Activated T-cell treated with anti-CD3 and anti-CD28 coated beads for 1 hour (primary cell): Measurements from ENCODE around the gene RGS19.

Source experiments
- DNase-seq: peaks from one replicate; pipeline ENCODE4 v3.0.0-alpha.2; 2020; ENCODE audit warnings: low read depth

RGS19 gene

DNA sequence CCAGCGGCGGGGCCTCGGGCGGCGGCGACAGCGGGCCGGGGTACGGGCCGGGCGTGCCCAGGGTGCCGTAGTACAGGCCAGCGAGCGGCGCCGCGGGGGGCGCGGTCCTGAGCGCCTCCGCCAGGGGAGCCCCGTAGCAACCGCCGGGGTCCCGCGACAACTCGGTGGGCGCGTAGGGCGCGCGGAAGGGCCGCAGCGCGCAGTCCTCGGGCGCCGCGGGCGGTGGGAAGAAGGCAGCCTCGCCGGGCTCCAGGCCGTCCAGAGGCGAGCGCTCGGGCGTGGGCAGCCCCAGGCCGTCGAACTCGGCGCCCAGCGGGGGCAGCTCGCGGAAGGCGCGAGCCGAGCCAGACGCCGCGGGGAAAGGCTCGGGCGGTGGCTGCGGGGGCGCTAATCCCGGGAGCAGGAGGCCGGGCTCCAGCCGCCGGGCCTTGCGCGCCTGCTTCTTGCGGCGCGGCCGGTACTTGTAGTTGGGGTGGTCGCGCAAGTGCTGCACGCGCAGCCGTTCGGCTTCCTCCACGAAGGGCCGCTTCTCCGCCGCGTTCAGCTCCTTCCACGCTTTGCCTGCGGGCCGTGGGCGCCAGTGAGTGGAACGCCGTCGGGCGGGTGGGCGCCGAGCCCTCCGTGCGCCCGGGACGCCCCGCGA lies 30.8 kb downstream of the RGS19 start:
- DNase-seq, result no peak

DNA sequence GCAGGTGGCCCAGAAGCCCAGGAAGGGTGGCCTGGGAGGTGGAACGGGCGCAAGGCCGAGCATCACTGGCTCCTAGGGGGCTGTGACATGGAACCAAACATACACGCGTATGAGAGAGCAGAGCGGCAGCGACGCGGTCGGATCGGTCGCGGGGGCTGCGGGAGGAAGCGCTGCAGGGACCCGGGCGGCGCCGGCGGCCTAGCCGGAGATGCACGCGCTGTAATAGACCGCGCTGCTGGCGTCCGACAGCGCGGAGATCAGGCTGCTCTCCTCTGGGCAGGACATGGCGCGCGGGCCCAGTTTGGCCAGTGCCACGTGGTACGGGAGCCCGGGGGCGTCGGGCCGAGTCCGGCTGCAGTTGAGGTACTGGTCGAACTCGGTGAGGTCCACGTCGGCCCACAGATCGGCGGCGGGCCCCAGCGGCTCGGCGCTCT lies 31.3 kb downstream of the RGS19 start:
- DNase-seq, result no peak

DNA sequence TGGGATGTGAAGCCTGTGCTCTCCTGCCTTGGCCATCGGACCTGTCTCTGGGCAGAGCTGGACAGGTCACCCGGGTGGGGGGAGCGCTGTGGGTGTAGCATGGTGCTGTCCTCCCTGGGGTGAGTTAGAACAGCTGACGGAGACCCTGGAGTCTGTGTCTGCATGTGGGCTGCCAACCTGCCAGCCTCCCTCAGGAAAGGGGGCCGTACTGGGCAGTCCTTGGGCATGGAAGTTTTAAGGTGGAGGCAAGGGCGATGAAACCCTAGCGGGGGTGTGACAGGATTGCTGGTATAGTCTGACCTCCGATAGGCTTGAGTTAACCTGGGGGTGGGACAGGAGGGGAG lies 32.3 kb downstream of the RGS19 start:
- no peak for DNase-seq

DNA sequence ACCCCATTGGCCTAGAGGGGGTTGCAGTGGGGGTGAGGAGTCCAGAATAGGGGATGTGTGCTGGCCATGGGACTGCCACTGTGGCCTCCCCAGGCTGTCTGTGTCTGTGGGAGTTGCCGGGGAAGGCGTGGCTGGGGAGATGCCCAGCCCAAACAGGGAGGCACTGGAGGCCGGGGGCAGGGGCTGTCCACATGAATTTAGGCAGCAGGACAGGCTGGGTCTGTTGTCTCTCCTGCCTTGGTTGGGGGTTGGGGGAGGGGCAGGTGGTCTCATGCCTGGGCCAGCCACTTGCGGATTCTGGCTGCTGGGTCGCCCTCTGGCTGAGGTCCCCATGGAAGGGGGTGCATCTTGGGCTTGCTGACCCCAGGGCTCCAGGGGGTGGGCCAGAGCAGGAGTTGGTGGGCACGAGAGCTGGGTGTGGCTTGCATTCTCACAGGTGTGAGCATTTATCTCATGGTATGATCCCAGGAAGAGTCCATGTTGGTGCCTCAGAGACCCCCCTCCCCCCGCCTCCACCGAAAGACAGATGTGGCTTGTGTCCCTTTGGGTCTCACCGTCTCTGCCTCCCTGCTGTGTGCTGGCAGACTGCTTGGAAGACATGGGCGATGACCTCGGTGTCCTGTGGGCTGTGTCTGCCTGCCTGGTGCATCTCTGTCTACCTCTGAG lies 33.8 kb downstream of the RGS19 start:
- DNase-seq, result no peak

DNA sequence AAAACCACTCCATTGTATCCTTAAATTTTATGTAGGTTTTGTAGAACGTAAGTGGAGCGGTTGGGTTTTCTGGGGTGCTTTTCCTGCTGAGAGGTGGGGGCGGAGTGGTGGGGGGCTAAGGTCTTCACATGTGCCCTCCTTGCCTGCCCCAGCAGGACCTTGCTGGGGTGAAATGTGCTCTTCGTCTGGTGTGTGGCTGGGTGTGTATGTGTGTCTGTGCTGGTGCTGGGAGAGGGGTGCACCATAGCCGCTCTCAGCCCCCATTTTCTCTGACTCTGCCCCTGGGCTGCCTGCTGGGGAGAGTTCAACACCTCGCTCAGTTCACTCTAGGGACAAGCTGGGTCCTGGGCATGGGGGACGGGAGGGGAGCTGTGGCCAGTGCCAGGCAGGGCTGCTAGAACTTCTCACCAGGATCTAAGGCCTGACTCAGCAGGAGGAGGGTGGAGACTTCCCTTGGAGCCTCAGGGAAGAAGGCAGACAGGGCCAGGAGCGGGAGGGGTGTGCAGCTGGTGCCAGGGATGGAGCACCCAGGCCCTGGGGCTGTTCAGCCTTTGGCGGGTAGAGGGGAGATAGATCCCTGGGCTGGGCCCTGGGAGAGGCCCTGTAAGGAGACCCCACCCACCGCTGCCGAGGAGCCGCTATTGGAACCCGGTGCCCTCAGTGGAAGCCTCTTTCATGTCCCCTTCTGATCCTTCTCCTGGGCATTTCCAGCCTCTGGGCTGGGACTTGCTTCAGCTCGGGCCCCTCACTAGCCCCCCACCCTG lies 34.7 kb downstream of the RGS19 start:
- DNase-seq, result no peak

DNA sequence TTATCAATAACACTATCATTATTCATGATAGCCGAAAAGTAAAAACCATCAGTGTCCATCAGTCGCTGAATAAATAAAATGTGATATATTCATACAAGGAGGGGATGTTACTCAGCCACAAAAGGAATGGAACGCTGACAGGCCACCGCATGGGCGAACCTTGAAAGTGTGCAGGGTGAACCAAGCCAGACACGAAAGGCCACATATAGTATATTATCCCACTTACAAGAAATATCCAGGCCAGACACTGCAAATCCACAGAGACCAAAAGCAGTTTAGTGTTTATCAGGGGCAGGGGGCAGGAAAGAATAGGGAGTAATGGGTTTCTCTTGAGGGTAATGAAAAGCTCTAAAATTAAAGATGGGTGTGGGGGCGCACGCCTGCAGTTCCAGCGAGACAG lies 35.5 kb downstream of the RGS19 start:
- no peak for DNase-seq

DNA sequence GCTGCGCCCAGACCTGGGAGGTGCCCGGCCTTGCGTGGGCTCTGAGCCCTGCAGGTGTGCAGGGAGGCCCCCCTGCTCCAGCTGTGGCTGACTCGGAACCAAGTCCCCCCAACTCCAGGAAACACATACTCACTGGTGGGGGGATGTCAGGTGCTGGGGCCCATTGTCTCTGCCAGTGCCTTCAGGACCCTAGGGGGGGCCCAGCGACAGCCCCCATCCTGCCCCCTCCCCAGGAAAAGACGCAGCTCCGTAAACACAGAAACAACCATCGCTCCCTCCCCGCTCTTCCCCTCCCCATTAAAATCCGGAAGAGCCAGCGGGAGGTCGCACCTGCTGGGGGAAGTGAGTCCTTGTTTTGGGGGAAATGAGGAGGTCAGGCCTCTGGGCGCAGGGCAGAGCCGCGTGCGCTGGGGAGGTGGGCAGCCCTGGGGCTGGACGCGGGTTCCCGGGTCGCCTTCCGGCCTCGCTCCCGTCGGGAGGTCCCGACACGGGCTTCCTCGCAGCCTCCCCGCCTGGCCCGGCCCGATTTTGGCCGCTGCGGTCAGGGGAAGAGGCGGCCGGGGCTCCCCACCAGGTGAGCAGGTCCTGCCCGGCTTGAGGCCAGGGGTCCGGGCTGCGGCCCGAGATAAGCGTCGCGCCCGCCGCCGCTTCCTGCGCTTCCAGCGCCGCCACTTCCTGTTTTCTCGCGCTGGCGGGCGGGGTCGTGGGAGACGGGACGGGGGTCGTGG lies 37.1 kb downstream of the RGS19 start:
- no peak for DNase-seq

DNA sequence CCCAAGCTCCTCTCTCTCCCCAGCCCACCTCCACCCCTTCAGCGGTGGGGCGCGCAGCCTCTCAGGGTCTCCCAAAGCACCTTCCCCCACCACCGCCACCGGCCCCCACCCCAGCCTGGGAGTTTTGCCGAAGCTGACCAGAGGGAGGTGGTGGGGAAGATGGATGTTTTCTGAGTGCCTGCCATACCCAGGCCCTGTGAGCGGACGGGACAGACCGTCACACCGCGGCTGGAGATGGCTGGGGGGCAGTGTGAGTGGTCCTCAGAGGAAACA lies 37.6 kb downstream of the RGS19 start:
- no peak for DNase-seq

DNA sequence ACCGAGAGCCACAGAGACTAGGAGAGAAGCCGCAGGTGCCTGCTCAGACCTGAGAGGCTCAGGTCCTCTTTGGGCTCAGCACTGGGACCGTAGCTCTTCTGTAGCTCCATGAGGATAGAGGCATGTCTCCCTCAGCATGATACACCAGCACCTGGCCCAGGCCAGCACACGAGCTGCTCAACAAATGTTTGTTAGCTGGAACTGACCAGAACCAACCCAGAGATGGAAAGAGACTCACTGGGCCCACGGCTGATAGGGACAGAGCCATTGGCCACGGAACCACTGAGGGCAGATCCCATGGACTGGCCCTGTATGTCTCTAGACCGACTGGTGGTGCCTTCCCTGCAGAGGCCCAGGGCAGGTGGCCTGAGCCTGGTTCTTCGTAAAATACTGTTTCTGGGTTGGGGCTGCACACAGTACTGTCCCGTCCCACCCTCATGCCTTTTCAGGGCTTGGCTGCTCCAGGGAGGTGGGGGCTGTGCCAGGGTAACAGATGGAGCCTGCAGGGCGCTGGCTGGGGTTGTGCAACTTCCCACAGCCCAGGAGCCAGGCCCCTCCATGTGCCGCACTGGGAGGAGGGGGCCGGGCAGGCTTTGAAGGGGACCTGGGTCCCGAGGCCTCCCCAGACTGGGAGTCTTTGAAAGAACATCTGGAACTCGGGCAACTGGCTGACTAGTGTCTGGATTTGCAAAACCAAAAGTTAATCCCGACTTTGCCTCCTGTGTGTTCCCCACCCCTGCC lies 38.1 kb downstream of the RGS19 start:
- no peak for DNase-seq

DNA sequence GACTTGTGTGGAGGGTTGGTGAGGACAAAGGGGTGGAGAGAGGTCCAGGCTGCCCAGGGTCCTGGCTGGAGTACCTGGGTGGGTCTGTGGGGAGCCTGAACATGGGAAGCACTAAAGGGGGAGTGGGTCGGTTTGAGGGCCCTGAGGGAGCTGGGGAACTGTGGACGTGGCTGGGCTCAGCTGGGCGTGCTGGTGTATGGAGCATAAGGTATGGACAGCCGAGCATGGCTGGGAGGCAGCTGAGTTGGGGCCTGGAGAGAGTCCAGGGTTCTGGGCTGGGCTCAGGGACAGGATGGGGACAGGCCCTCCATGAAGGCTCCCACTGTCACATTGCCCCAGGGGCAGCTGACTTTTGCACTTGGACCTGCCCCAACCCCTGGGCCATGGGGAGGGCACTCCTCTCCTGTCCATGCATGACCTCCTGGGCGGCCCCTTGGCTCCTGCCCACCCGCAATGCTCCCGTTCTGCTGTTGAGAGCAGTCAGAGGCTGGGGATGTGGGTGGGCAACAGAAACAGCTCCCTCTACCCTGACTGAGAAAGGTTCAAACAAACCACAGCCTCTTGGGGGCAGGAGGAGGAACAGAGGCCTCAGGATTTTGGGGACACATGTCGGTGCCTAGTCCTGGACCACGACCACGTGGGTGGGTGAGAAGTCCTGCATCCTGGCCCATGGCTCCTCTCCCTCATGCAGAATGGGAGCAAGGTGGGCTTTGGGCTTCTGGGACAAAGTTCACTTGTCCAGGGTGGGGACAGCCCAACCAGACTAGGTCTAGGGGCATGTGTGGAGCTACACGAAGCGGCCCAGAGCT lies 38.9 kb downstream of the RGS19 start:
- no peak for DNase-seq

DNA sequence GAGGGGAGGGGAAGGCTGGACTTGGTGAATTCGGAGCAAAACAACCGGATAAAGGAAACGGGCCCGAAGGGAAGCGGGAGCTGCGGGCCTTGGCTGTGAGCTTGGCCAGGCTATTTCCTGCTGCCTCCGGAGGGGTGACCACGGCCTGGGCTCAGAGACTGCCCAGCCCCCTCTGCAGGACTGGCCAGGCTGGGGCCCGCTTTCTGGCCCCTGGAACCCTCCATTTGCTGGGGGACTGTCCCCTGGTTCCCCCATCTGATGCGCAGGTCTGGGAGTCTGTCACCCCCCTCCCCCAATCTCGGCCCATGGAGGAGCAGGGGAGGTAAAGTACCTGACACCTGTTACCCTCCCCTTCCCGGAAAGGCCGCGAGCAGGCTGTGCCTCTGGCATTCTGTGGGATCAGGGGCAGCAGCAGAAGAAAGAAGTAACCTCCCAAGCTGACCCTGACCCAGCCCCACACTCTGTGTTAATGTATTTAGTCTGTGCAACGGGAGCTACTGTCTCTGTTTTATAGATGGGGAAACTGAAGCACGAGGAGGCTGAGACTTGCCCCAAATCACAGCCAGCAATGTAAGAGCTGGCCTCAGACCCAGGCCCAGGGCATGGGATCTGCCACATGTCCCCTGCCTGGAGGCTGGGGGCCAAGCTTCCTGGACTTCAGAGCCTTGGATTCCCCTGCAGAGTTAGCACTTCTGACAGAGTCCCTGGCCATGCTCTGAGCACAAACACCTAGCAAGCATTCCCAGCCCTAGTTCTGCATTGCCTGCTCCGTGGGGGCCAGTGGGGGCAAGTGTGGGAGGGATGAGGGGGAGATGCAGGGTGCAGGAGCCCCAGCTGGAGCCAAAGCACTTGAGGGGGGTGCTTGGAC lies 39.8 kb downstream of the RGS19 start:
- DNase-seq, result no peak

DNA sequence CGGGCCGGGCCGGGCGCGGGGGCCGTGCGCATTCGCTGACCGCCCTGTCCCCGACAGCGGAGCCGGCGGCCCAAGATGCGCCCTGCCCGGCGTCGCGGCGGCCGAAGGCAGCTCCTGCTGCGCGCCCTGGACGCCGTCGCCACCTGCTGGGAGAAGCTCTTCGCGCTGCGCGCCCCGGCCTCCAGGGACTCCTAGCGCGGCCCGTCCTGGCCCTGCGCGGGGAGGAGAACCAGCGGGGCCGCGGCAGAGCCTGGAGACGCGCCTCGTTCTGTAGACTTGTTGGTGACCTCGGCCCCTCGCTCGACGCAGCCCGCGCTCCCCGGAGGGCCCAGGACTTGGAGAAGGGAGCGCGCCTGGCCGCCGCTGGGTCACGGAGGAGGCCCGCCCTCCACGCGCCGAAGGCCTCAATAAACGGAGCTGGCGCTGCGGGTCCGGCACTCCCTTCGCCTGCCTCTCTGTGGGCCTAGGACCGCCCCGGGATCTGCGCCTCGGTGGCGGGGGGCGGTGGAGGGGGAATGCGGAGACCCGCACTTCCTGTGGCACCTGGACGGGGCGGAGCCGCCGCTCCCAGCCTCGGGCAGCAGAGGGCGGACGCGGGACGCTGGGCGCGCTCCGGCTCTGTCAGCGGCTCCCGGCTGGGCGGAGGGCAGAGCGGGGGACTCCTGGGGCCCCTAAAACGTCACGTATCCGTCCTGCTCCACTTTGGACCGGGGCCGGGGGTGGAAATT lies 40.6 kb downstream of the RGS19 start:
- peak; percentile 68 for DNase-seq

DNA sequence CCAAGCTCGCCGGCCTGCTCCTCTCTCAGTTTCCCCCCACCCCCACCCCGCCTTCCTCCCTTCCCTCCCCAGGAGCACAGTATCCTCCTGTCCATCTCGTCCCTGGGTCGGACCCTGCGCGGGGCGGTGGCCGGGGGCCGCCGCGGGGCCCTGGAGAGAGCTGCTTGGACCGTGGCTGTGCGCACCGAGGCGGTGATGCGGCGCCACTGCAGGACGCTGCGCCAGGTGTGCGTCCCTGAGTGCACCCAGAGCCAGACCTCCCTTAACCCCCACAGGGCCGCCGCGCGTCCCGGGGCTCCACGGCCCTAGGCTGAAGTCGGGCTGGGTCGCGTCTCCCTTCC lies 41.1 kb downstream of the RGS19 start:
- no peak for DNase-seq

DNA sequence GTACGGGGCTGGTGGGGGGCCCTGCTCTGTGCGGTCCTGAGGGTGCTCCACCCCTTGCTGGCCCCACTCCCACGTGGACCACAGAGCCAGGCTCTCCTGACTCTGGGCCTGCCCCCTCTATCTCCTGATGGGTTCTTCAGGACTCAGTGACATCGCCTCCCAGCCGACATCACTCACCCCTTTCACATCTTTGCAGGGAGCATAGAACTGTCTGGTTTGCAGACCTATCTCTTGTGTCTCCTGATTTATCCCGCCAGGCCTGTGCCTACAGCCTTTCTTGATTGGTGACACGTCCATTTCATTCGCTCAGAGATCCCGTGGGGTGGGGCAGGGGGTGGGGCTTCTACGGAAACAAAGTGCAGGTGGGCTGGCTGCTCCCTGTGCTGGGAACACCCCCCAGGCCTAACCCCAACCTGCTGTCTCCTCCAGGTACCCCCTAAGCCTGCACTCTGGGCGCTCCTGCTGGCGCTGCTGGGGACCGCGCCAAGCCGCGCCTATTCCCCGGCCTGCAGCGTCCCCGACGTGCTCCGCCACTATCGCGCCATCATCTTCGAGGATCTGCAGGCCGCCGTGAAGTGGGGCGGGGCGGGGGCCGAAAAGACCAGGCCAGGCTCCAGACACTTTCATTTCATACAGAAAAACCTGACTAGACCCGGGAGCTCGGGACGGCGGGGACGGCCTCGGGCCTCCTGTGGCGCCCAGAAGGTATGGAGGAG lies 41.7 kb downstream of the RGS19 start:
- DNase-seq, result no peak

DNA sequence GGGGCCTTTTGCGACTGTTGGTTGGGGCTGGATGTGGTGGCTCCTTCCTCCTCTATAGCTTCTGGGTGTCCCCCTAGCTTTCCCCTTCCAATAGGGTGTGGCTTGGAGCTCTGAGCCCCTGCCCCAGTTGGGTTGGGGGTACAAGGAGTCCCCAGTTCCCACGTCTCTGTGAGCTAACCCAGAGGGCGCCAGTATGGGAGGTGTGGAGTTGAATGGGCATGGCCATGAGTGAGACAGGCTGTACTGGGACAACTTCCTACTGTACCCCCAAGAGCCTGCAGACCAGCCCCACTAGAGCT lies 42.2 kb downstream of the RGS19 start:
- no peak for DNase-seq

DNA sequence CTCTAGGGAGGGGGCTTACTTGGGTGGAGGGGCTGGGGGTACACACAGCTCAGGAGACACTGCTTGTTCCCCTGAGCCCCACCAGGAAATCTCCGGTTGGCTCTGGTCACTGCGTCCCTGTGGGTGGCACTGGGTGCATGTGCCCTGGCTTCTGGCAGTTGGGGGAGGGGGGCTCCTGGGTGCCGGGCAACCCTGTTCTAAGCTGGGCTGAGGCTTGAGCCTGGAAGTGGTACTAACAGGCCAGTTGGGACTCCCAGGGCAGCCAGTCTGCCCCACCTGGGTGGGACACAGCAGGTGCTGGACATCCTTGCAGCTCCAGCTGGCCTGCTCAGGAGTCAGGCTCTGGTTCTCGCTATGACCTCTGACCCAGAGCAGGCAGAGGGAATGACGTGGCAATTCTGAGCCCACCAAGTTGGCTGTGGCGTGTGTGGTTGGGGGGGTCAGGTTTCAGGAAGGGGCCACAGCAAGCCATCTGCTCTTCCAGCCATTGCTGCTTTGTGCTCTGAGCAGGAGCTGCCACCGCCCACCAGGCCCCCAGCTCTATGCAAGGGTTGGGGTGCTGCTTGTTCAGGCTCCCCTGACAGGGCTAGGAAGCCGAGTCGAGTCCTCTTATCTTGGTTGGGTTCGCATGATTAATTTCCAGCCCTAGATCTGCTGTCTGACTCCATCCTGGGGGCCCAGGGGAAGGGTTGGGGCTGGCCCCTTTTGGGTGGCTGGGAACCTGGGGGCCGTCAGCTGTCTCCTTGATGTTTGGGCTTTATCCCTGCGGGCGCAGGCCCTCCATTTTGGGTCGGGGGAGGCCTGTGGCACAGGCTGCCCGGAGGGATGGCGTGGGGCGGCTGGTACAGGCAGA lies 42.7 kb downstream of the RGS19 start:
- no peak for DNase-seq

DNA sequence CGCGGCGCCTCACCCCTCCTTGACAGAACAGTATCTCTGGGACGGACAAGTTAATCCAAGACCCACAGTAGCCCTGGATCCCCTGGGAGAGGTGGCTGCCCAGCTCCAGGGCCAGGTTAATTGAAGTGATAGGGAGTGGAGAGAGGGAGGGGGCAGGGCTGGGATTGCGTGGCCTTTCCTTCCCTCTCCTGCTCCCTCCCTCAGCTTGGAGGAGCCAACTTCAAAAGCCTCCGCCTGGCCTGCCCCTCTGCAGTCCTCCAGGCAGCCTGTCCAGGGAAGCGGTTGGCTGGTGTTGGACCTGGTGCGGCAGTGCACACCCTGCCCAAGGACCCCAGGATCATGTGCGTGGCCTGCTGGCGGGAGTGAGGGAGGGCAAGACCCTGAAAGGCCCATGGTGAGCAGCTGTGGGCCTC lies 43.4 kb downstream of the RGS19 start, which contains the start of gene C20orf204:
C20orf204 (plus strand) TSS at position 250 of the 413 bp plus-strand sequence; CDS start at position 392, 142 bp downstream.
- DNase-seq, result no peak
